ENCODE measurements around the gene PRR36. TPM values are rescaled to one million over a fixed set of nuclear protein-coding genes. Genes with fewer than 3 reads are reported as not detected.
A peak's percentile ranks its signal among the peaks of the same experiment; 100 is the strongest.

PRR36 gene
- total RNA-seq, 1 donor from 2014 or later, result 0.80 TPM

- DNase-seq (ENCODE audit: low spot score), result peak; percentile 85
- H3K27ac Mint-ChIP-seq (ENCODE audit: unreplicated experiment), result peak overlapping the region; percentile 95
- TF ChIP-seq, protein P1, sequence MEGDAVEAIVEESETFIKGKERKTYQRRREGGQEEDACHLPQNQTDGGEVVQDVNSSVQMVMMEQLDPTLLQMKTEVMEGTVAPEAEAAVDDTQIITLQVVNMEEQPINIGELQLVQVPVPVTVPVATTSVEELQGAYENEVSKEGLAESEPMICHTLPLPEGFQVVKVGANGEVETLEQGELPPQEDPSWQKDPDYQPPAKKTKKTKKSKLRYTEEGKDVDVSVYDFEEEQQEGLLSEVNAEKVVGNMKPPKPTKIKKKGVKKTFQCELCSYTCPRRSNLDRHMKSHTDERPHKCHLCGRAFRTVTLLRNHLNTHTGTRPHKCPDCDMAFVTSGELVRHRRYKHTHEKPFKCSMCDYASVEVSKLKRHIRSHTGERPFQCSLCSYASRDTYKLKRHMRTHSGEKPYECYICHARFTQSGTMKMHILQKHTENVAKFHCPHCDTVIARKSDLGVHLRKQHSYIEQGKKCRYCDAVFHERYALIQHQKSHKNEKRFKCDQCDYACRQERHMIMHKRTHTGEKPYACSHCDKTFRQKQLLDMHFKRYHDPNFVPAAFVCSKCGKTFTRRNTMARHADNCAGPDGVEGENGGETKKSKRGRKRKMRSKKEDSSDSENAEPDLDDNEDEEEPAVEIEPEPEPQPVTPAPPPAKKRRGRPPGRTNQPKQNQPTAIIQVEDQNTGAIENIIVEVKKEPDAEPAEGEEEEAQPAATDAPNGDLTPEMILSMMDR (IDR thresholded peaks at IDR 0.05), result no peak
- H3K27me3 Mint-ChIP-seq (ENCODE audit: low read depth), result no peaks in the 10 kb centered on the region
- no peaks in the 10 kb centered on the region for H3K36me3 Mint-ChIP-seq (ENCODE audit: low read depth)
- H3K4me1 Mint-ChIP-seq (ENCODE audit: low read depth), result peaks cover 44% of the 10 kb centered on the region
- no peaks in the 10 kb centered on the region for H3K9me3 Mint-ChIP-seq (ENCODE audit: low read depth)
- peak overlapping the region; percentile 82 for H3K4me3 Mint-ChIP-seq (ENCODE audit: unreplicated experiment)
These were observed 47.2 kb upstream of the PRR36 start for GRCh38 chr19:7921302-7921966.

- H3K27me3 Mint-ChIP-seq (ENCODE audit: low read depth), result no peaks in the 10 kb centered on the region
- TF ChIP-seq, protein P1 (IDR thresholded peaks at IDR 0.05), result no peak
- peak; percentile 98 for DNase-seq (ENCODE audit: low spot score)
- H3K4me1 Mint-ChIP-seq (ENCODE audit: low read depth), result peaks cover 44% of the 10 kb centered on the region
- no peaks in the 10 kb centered on the region for H3K9me3 Mint-ChIP-seq (ENCODE audit: low read depth)
- no peaks in the 10 kb centered on the region for H3K36me3 Mint-ChIP-seq (ENCODE audit: low read depth)
- H3K4me3 Mint-ChIP-seq (ENCODE audit: unreplicated experiment), result peak overlapping the region; percentile 82
- peak overlapping the region; percentile 95 for H3K27ac Mint-ChIP-seq (ENCODE audit: unreplicated experiment)
These were observed 46.5 kb upstream of the PRR36 start for GRCh38 chr19:7920519-7921301.

DNA sequence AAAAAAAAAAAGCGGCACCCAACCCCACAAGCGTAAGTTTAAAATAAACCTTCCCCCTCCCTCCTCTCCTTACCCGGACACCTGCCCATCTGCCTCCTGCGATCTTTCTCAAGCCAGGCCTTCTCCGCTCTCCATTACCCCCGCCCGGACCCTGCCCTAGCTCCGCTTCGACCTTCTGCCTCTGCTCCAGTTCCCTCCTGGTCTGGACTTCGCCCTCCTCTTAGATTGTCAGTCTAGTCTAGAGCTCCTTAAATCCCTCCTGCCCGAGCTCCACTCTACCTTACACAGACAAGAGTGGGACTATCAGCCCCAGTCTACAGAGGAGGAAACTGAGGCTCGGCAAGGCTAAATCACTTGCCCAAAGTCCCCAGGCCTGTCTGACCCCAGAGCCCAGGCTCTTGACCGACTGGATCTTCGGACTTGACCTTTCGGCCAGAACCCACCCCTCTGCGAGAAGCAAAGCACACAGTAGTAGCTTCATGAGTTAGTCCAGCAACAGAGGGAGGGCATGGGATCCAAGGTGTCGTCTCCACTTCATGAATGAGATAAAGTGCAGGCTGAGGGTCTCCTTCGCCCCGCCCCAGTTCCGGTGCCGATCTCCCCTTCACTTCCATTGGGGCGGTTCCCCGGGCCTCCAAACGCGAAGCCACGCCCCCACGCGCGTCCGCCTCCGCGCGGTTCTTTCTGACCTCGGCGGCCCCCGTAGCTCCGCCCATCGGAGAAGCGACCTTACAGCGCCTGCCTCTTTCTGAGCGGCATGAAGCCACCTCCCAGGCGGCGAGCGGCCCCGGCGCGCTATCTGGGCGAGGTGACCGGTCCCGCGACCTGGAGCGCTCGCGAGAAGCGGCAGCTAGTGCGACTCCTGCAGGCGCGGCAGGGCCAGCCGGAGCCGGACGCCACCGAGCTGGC is 45.7 kb upstream of the PRR36 start, which contains the start of gene SNAPC2:
TSS of gene SNAPC2 (plus strand) at position 729 of the 909 bp plus-strand sequence. CDS start at position 758, 29 bp downstream.
- Mint-ChIP-seq H3K4me3 (ENCODE audit: unreplicated experiment) (peak within 1 kb of the TSS; percentile 82), H3K36me3 (ENCODE audit: low read depth) (no peaks in the 10 kb centered on the region), H3K27me3 (ENCODE audit: low read depth) (no peaks in the 10 kb centered on the region), H3K4me1 (ENCODE audit: low read depth) (peaks cover 48% of the 10 kb centered on the region), H3K9me3 (ENCODE audit: low read depth) (no peaks in the 10 kb centered on the region), H3K27ac (ENCODE audit: unreplicated experiment) (peak within 1 kb of the TSS; percentile 95)
- TF ChIP-seq, protein P1 (IDR thresholded peaks at IDR 0.05), result peak; percentile 44
- peak; percentile 98 for DNase-seq (ENCODE audit: low spot score)

- H3K27ac Mint-ChIP-seq (ENCODE audit: unreplicated experiment), result no peak overlapping the region
- TF ChIP-seq, protein P1 (IDR thresholded peaks at IDR 0.05), result no peak
- no peaks in the 10 kb centered on the region for H3K27me3 Mint-ChIP-seq (ENCODE audit: low read depth)
- no peaks in the 10 kb centered on the region for H3K9me3 Mint-ChIP-seq (ENCODE audit: low read depth)
- H3K4me1 Mint-ChIP-seq (ENCODE audit: low read depth), result peaks cover 45% of the 10 kb centered on the region
- H3K36me3 Mint-ChIP-seq (ENCODE audit: low read depth), result no peaks in the 10 kb centered on the region
- H3K4me3 Mint-ChIP-seq (ENCODE audit: unreplicated experiment), result peak overlapping the region; percentile 82
- DNase-seq (ENCODE audit: low spot score), result peak; percentile 95
These were observed 44.6 kb upstream of the PRR36 start for GRCh38 chr19:7918615-7919421.
